Lung (tissue), 12 donors: Measurements from ENCODE around the gene MAGI2. TPM values are rescaled to one million over a fixed set of nuclear protein-coding genes. Genes with fewer than 3 reads are reported as not detected.

ENCODE experiments used
- ATAC-seq: fragments of 200-7000 bp; cut with Tn5 transposase; one replicate; pipeline ENCODE4 v1.9.1; 2020; ENCODE audit warnings: moderate number of reproducible peaks; ENCODE audit not compliant: insufficient read depth, low FRiP score
- DNase-seq, 3 donors: peaks; one replicate each; pipeline ENCODE4 v3.0.0-alpha.2; 2013 to 2017
- H3K27ac ChIP-seq, 2 donors: one replicate each; pipeline ENCODE4 v1.5.1; 2013; ENCODE audit warnings: mild to moderate bottlenecking in 2 of 2, moderate library complexity in 2 of 2, control low read depth in 1 of 2, inconsistent platforms in 1 of 2, low read depth in 1 of 2, low read length in 1 of 2
- H3K27me3 ChIP-seq, 3 donors: one replicate each; pipeline ENCODE4 v1.5.1; 2013; ENCODE audit warnings: low read length in 2 of 3; ENCODE audit not compliant: control insufficient read depth in 3 of 3, insufficient read depth in 3 of 3
- H3K36me3 ChIP-seq, 4 donors: one replicate each; pipeline ENCODE4 v1.5.1; 2013; ENCODE audit warnings: low read length in 4 of 4, mild to moderate bottlenecking in 1 of 4, moderate library complexity in 1 of 4; ENCODE audit not compliant: control insufficient read depth in 4 of 4, insufficient read depth in 4 of 4
- H3K4me1 ChIP-seq, 5 donors: one replicate each; pipeline ENCODE4 v1.5.1; 2013; ENCODE audit warnings: low read length in 5 of 5, mild to moderate bottlenecking in 2 of 5, moderate library complexity in 1 of 5; ENCODE audit not compliant: control insufficient read depth in 5 of 5, insufficient read depth in 5 of 5
- H3K4me3 ChIP-seq: one replicate; pipeline ENCODE4 v1.5.1; 2013; ENCODE audit warnings: mild to moderate bottlenecking, control low read depth, moderate library complexity
- H3K9ac ChIP-seq, 2 donors: one replicate each; pipeline ENCODE4 v1.5.1; 2013; ENCODE audit warnings: low read length in 2 of 2, control low read depth in 1 of 2; ENCODE audit not compliant: insufficient read depth in 1 of 2
- H3K9me3 ChIP-seq, 4 donors: one replicate each; pipeline ENCODE4 v1.5.1; 2013; ENCODE audit warnings: low read length in 3 of 4, mild to moderate bottlenecking in 1 of 4, moderate library complexity in 1 of 4; ENCODE audit not compliant: control insufficient read depth in 4 of 4, insufficient read depth in 3 of 4
- CTCF ChIP-seq: IDR thresholded peaks from 2 replicates; pipeline ENCODE4 v1.5.1; 2012; ENCODE audit warnings: mild to moderate bottlenecking; ENCODE audit errors: control extremely low read depth, extremely low read depth
- WGBS, 2 donors: extraction: QIAGEN DNeasy Blood & Tissue Kit; methylation state at CpG; one replicate each; pipeline ENCODE4 v1.1.7; 2013; 5-methylcytosine and 5-hydroxymethylcytosine counted together
- polyA plus RNA-seq, 2 donors: library from polyadenylated mRNA; stranded (reverse); fragments of 200-250 nt; gene quantifications; one replicate each; pipeline ENCODE4 v1.2.1, GENCODE V29; 2013
- total RNA-seq, 2 donors: library from RNA; depleted of rRNA in 1 of 2; stranded (reverse); fragments of >200 nt in 1 of 2; gene quantifications; one replicate each; pipeline ENCODE4 v1.2.1, GENCODE V29; 2014 to 2021
- donor health status: control.
- donor health status: control.
- donor health status: Bipolar disorder and iron deficiency.
- donor health status: healthy.
- donor health status: DM: yes; HTN: yes; CAD: no.

MAGI2 gene
- total and polyA plus RNA-seq, 4 donors: 0.94 to 18.0 (median 5.3) TPM

- Histone ChIP-seq H3K9me3 (no peaks in the 10 kb centered on the region), H3K4me1 (no peaks in the 10 kb centered on the region), H3K27ac (no peak overlapping the region), H3K4me3 (no peak overlapping the region), H3K27me3 (no peaks in the 10 kb centered on the region), H3K9ac (no peak overlapping the region), H3K36me3 (no peaks in the 10 kb centered on the region)
- ATAC-seq (no peak), DNase-seq (no peak)
- 71 to 74% methylated on average over 1 of the region's 1 CpG for WGBS, 2 donors
- TF ChIP-seq CTCF: no peak
Measured at GRCh38 chr7:79296553-79297320, 156.7 kb downstream of the MAGI2 start.

GRCh38 chr7:79293655-79294142 lies 159.8 kb downstream of the MAGI2 start:
- no peak for TF ChIP-seq CTCF
- Histone ChIP-seq H3K36me3 (no peaks in the 10 kb centered on the region), H3K9ac (no peak overlapping the region), H3K27ac (no peak overlapping the region), H3K27me3 (no peaks in the 10 kb centered on the region), H3K4me3 (no peak overlapping the region), H3K4me1 (no peaks in the 10 kb centered on the region), H3K9me3 (no peaks in the 10 kb centered on the region)
- WGBS, 2 donors: 70 to 86% methylated on average over 7 of the region's 7 CpGs
- ATAC-seq (peak; percentile 88), DNase-seq (peak; percentile 16 to 47 (median 22))

- no peaks in the 10 kb centered on the region for H3K9me3 ChIP-seq
- no peaks in the 10 kb centered on the region for H3K4me1 ChIP-seq
- WGBS, 2 donors: 86 to 95% methylated on average over 2 of the region's 2 CpGs
- ATAC-seq: no peak
- no peak overlapping the region for H3K27ac ChIP-seq
- no peak for TF ChIP-seq CTCF
- no peak for DNase-seq
- H3K9ac ChIP-seq: no peak overlapping the region
- no peaks in the 10 kb centered on the region for H3K27me3 ChIP-seq
- no peaks in the 10 kb centered on the region for H3K36me3 ChIP-seq
- H3K4me3 ChIP-seq: no peak overlapping the region
Measured at GRCh38 chr7:79292834-79293233, 160.6 kb downstream of the MAGI2 start.
